Kidney epithelial cell (primary cell): ENCODE measurements around the gene RPS14. TPM values are rescaled to one million over a fixed set of nuclear protein-coding genes. Genes with fewer than 3 reads are reported as not detected.
A peak's percentile ranks its signal among the peaks of the same experiment; 100 is the strongest.

Experiments
- DNase-seq: peaks from one replicate; pipeline ENCODE4 v3.0.0-alpha.2; 2010; ENCODE audit warnings: low read depth
- H3K27me3 ChIP-seq: 2 replicates; pipeline ENCODE4 v1.6.0; 2011; ENCODE audit warnings: low read length; ENCODE audit not compliant: control insufficient read depth, insufficient read depth
- H3K36me3 ChIP-seq: 2 replicates; pipeline ENCODE4 v1.5.1; 2011; ENCODE audit warnings: low read length; ENCODE audit not compliant: control insufficient read depth, insufficient read depth
- H3K4me3 ChIP-seq: 2 replicates; pipeline ENCODE4 v1.5.1; 2011; ENCODE audit warnings: low read depth, mild to moderate bottlenecking, control low read depth, low read length
- CTCF ChIP-seq: IDR thresholded peaks from 2 replicates; pipeline ENCODE4 v1.5.1; 2011; ENCODE audit warnings: mild to moderate bottlenecking, moderate library complexity, low read length, control low read depth, inconsistent platforms; ENCODE audit not compliant: insufficient read depth, poor library complexity, severe bottlenecking
- total RNA-seq: library from RNA; depleted of rRNA; stranded (reverse); fragments of >200 nt; gene quantifications from 2 replicates; pipeline ENCODE4 v1.2.3, GENCODE V29; 2015

Gene RPS14
- total RNA-seq, result 3,131 and 3,855 TPM in 2 replicates

- TF ChIP-seq CTCF, result peak; percentile 88
These were observed at the start of gene RPS14 for GRCh38 chr5:150449517-150450339. Gene RPS14, minus strand, starts transcription at chr5:150449739. Its CDS starts 2,006 bp downstream, at chr5:150447733.

GRCh38 chr5:150498971-150499370 is 49.4 kb upstream of the RPS14 start:
- H3K36me3 ChIP-seq, result no peaks in the 10 kb centered on the region
- no peak overlapping the region for H3K4me3 ChIP-seq
- no peak for DNase-seq
- no peaks in the 10 kb centered on the region for H3K27me3 ChIP-seq
- TF ChIP-seq CTCF, result no peak

More at GRCh38 chr5:150449517-150450339, at the start of gene RPS14:
- peak; percentile 74 for DNase-seq
- peaks cover 4% of the 10 kb centered on the region for H3K36me3 ChIP-seq
- peak within 1 kb of the TSS; percentile 81 for H3K4me3 ChIP-seq
- H3K27me3 ChIP-seq, result no peaks in the 10 kb centered on the region

GRCh38 chr5:150498501-150498900 is 49.0 kb upstream of the RPS14 start:
- TF ChIP-seq CTCF, result no peak
- Histone ChIP-seq H3K36me3 (no peaks in the 10 kb centered on the region), H3K4me3 (no peak overlapping the region), H3K27me3 (no peaks in the 10 kb centered on the region)
- no peak for DNase-seq

GRCh38 chr5:150497989-150498317 is 48.4 kb upstream of the RPS14 start:
- H3K36me3 ChIP-seq, result no peaks in the 10 kb centered on the region
- no peaks in the 10 kb centered on the region for H3K27me3 ChIP-seq
- no peak for DNase-seq
- no peak overlapping the region for H3K4me3 ChIP-seq
- no peak for TF ChIP-seq CTCF

- no peaks in the 10 kb centered on the region for H3K36me3 ChIP-seq
- H3K27me3 ChIP-seq, result no peaks in the 10 kb centered on the region
- DNase-seq, result peak; percentile 91
- peak; percentile 5 for TF ChIP-seq CTCF
- H3K4me3 ChIP-seq, result no peak overlapping the region
These were observed 47.9 kb upstream of the RPS14 start for GRCh38 chr5:150497274-150497988.

- no peak for TF ChIP-seq CTCF
- DNase-seq, result no peak
- Histone ChIP-seq H3K4me3 (no peak overlapping the region), H3K36me3 (no peaks in the 10 kb centered on the region), H3K27me3 (no peaks in the 10 kb centered on the region)
These were observed 47.0 kb upstream of the RPS14 start for GRCh38 chr5:150496534-150496933.
